GM13976 (cell line): ENCODE data around the gene CTBP1.

Source experiments
- DNase-seq: peaks from one replicate; pipeline ENCODE4 v3.0.0; 2012; ENCODE audit warnings: low spot score
- CTCF ChIP-seq: IDR thresholded peaks from 2 replicates; pipeline ENCODE4 v1.5.1; 2012; ENCODE audit warnings: borderline replicate concordance, mild to moderate bottlenecking; ENCODE audit not compliant: insufficient read depth; ENCODE audit errors: extremely low read depth, missing control alignments, control extremely low read depth
- in situ Hi-C: fragments of 300-500 bp; cut with MboI; formaldehyde crosslinking; loops from one replicate; pipeline ENCODE4 v1.12.0; 2022; ENCODE audit warnings: low sequenced_read_pairs, mixed read lengths, inconsistent platforms; ENCODE audit not compliant: unreplicated experiment

The CTBP1 gene

GRCh38 chr4:1194010-1194900 is 54.7 kb downstream of the CTBP1 start:
- in situ Hi-C loops: no loop called here
- DNase-seq: peak; percentile 42
- TF ChIP-seq CTCF: no peak

- no peak for DNase-seq
- in situ Hi-C loops: no loop called here
- no peak for TF ChIP-seq CTCF
Observed at GRCh38 chr4:1193206-1194009, 55.5 kb downstream of the CTBP1 start.

- in situ Hi-C loops: no loop called here
- DNase-seq: no peak
- no peak for TF ChIP-seq CTCF
Observed at GRCh38 chr4:1192493-1193205, 56.3 kb downstream of the CTBP1 start.

GRCh38 chr4:1192091-1192492 is 56.8 kb downstream of the CTBP1 start:
- in situ Hi-C loops: no loop called here
- DNase-seq: no peak

DNA sequence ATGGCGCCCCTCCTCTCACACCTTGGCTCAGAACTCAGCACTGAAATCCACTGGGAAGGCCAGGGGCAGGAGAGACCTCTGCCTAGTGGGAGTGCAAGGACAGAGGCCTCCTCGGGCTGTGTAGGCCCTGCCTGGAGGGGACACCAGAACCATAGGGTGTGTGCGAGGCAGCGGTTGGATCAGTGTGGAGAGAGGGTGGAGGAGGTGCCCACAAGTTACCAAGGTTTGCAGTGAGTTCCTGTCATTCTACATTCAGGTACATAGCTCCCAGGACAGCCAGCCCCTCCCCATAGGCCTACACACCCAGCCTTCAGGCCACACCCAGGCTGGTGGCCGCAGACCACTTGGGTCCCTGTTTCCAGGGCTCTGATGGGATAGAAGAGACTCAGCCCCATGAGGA is 57.3 kb downstream of the CTBP1 start:
- DNase-seq: no peak
- in situ Hi-C loops: no loop called here
- no peak for TF ChIP-seq CTCF

More at GRCh38 chr4:1192091-1192492, 56.8 kb downstream of the CTBP1 start:
- no peak for TF ChIP-seq CTCF

- in situ Hi-C loops: no loop called here
- TF ChIP-seq CTCF: no peak
- no peak for DNase-seq
Observed at GRCh38 chr4:1187182-1187581, 61.7 kb downstream of the CTBP1 start.
